Measurements from ENCODE around the gene KDM5B.

DNA sequence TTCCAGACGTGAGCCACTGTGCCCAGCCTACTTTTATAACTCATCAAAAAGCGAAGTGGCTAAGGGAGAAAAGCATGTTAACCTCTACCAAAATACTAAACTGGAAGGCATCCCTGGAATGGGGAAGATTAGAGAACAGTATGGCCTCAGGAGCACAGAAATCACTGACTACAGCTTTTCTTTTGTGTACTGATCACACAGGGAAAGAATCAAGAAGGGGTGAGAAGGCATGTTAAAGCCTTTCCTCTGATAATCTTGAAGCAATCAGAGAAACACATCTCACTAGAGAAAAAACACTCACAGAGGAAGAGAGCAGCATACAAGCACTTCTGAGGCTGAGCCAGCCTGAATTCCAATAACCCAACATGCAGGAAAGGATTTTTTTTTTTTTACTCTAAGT, 13.2 kb upstream of the KDM5B start:
- TF ChIP-seq, protein P1, sequence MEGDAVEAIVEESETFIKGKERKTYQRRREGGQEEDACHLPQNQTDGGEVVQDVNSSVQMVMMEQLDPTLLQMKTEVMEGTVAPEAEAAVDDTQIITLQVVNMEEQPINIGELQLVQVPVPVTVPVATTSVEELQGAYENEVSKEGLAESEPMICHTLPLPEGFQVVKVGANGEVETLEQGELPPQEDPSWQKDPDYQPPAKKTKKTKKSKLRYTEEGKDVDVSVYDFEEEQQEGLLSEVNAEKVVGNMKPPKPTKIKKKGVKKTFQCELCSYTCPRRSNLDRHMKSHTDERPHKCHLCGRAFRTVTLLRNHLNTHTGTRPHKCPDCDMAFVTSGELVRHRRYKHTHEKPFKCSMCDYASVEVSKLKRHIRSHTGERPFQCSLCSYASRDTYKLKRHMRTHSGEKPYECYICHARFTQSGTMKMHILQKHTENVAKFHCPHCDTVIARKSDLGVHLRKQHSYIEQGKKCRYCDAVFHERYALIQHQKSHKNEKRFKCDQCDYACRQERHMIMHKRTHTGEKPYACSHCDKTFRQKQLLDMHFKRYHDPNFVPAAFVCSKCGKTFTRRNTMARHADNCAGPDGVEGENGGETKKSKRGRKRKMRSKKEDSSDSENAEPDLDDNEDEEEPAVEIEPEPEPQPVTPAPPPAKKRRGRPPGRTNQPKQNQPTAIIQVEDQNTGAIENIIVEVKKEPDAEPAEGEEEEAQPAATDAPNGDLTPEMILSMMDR (IDR thresholded peaks at IDR 0.05), result no peak
- TF ChIP-seq EP300 (IDR thresholded peaks at IDR 0.05) (no peak), POLR2A (IDR thresholded peaks at IDR 0.05) (no peak)

Data from ovary (tissue), 3 donors.